HCT116 (cell line): Measurements from ENCODE around the gene PCGF2. TPM values are rescaled to one million over a fixed set of nuclear protein-coding genes. Genes with fewer than 3 reads are reported as not detected.

Experiments
- CEBPB ChIP-seq: IDR thresholded peaks from 2 replicates; pipeline ENCODE4 v1.6.1; 2012; ENCODE audit warnings: low read depth
- EZH2 ChIP-seq: fragments of 200-600 bp; sonication (generic); IDR thresholded peaks from 2 replicates; pipeline ENCODE4 v1.6.1; 2017; ENCODE audit warnings: antibody characterized with exemption, mixed run types
- JUND ChIP-seq: IDR thresholded peaks from 2 replicates; pipeline ENCODE4 v1.6.1; 2012
- POLR2AphosphoS5 ChIP-seq: IDR thresholded peaks from 2 replicates; pipeline ENCODE4 v1.6.1; 2011; ENCODE audit warnings: mild to moderate bottlenecking, low read depth, low read length, moderate library complexity
- YY1 ChIP-seq: IDR thresholded peaks from 2 replicates; pipeline ENCODE4 v1.6.1; 2011; ENCODE audit warnings: low read length, low read depth, moderate library complexity, mild to moderate bottlenecking; ENCODE audit not compliant: insufficient replicate concordance; ENCODE audit errors: extremely low read depth
- ZFX ChIP-seq: fragments of 450-650 bp; IDR thresholded peaks from 2 replicates; pipeline ENCODE4 v1.6.1; 2017
- total RNA-seq: library from RNA; stranded (reverse); gene quantifications from one replicate; pipeline ENCODE4 v1.2.1, GENCODE V29; 2021; ENCODE audit not compliant: unreplicated experiment
- TF ChIP-seq, protein P1 (sequence below): IDR thresholded peaks from 2 replicates; pipeline ENCODE4 v1.6.1; 2012; ENCODE audit warnings: low read depth
- TF ChIP-seq, protein P2 (sequence below): IDR thresholded peaks from 2 replicates; pipeline ENCODE4 v1.6.1; 2011; ENCODE audit warnings: mild to moderate bottlenecking, low read length, moderate library complexity; ENCODE audit not compliant: insufficient replicate concordance; ENCODE audit errors: extremely low read depth
- TF ChIP-seq, protein P3 (sequence below), 3 experiments: fragments of 200-600 bp in 1 of 3; sonication (generic) in 1 of 3; IDR thresholded peaks in 2 of 3; conservative IDR thresholded peaks in 1 of 3; 2 replicates each; pipeline ENCODE4 v1.5.1; 2012 to 2017; ENCODE audit warnings: low read depth in 2 of 3, low read length in 2 of 3, antibody characterized with exemption in 1 of 3, borderline replicate concordance in 1 of 3, control low read depth in 1 of 3, mild to moderate bottlenecking in 1 of 3, mixed read lengths in 1 of 3, mixed run types in 1 of 3, moderate library complexity in 1 of 3; ENCODE audit not compliant: insufficient read depth in 1 of 3

PCGF2 gene
- total RNA-seq, 1 experiment from 2014 or later: 64.6 TPM

DNA sequence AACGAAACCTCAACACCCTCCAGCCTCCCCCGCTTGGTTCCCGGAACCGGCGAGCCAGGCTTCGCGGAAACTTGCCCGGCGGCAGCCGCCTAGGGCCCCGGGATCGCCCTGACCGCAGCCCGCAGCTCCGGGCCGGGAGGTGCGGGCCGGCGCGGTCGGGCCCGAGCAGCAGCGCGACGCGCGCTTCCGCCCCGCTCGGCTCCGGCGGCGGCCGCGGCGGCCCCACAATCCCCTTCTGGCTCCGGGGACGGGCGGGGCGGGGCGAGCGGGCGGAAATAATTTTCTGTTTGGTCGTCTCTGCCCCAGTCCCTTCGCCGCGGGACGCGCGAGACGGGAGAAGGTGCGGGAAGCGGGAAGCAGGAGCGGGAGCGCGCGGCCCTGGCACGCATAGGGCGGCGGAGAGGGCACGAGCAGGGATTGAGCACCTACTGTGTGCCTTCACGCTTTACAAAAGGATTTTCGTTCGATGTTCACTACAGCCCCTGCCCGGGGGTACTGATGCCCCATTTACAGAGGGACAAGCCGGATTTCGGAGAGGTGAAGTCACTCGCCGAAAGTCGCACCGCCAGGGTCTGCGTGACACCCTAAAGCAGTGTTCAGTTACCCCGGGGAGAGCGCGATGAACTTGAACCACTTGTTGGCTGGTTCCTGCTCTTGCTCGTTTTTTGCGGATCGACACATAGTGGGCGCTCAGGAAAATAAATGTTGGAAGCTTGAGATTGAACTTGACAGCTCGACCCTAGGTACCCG, 45.8 kb downstream of the PCGF2 start (continued):
- TF ChIP-seq, protein P1, sequence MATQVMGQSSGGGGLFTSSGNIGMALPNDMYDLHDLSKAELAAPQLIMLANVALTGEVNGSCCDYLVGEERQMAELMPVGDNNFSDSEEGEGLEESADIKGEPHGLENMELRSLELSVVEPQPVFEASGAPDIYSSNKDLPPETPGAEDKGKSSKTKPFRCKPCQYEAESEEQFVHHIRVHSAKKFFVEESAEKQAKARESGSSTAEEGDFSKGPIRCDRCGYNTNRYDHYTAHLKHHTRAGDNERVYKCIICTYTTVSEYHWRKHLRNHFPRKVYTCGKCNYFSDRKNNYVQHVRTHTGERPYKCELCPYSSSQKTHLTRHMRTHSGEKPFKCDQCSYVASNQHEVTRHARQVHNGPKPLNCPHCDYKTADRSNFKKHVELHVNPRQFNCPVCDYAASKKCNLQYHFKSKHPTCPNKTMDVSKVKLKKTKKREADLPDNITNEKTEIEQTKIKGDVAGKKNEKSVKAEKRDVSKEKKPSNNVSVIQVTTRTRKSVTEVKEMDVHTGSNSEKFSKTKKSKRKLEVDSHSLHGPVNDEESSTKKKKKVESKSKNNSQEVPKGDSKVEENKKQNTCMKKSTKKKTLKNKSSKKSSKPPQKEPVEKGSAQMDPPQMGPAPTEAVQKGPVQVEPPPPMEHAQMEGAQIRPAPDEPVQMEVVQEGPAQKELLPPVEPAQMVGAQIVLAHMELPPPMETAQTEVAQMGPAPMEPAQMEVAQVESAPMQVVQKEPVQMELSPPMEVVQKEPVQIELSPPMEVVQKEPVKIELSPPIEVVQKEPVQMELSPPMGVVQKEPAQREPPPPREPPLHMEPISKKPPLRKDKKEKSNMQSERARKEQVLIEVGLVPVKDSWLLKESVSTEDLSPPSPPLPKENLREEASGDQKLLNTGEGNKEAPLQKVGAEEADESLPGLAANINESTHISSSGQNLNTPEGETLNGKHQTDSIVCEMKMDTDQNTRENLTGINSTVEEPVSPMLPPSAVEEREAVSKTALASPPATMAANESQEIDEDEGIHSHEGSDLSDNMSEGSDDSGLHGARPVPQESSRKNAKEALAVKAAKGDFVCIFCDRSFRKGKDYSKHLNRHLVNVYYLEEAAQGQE: no peak
- TF ChIP-seq, protein P2, sequence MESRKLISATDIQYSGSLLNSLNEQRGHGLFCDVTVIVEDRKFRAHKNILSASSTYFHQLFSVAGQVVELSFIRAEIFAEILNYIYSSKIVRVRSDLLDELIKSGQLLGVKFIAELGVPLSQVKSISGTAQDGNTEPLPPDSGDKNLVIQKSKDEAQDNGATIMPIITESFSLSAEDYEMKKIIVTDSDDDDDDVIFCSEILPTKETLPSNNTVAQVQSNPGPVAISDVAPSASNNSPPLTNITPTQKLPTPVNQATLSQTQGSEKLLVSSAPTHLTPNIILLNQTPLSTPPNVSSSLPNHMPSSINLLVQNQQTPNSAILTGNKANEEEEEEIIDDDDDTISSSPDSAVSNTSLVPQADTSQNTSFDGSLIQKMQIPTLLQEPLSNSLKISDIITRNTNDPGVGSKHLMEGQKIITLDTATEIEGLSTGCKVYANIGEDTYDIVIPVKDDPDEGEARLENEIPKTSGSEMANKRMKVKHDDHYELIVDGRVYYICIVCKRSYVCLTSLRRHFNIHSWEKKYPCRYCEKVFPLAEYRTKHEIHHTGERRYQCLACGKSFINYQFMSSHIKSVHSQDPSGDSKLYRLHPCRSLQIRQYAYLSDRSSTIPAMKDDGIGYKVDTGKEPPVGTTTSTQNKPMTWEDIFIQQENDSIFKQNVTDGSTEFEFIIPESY: peak; percentile 90
- TF ChIP-seq EZH2 (no peak), JUND (no peak), YY1 (no peak), POLR2AphosphoS5 (peak; percentile 89), CEBPB (no peak), ZFX (peak; percentile 73; the same call in 1 of the 2 replicates)
- TF ChIP-seq, protein P3, sequence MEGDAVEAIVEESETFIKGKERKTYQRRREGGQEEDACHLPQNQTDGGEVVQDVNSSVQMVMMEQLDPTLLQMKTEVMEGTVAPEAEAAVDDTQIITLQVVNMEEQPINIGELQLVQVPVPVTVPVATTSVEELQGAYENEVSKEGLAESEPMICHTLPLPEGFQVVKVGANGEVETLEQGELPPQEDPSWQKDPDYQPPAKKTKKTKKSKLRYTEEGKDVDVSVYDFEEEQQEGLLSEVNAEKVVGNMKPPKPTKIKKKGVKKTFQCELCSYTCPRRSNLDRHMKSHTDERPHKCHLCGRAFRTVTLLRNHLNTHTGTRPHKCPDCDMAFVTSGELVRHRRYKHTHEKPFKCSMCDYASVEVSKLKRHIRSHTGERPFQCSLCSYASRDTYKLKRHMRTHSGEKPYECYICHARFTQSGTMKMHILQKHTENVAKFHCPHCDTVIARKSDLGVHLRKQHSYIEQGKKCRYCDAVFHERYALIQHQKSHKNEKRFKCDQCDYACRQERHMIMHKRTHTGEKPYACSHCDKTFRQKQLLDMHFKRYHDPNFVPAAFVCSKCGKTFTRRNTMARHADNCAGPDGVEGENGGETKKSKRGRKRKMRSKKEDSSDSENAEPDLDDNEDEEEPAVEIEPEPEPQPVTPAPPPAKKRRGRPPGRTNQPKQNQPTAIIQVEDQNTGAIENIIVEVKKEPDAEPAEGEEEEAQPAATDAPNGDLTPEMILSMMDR (IDR thresholded peaks at IDR 0.05 in 2 of 3, conservative IDR thresholded peaks at IDR 0.05 in 1 of 3; ENCODE audit: borderline replicate concordance in 1 of 3, insufficient read depth in 1 of 3, low read depth in 2 of 3, low read length in 2 of 3): no peak
- TF ChIP-seq, all 23 proteins: peak for 9
